Astrocyte of the cerebellum (primary cell): ENCODE measurements around the gene CDK19.

ENCODE experiments used
- DNase-seq: peaks from one replicate; pipeline ENCODE4 v3.0.0-alpha.2; 2011; ENCODE audit warnings: low read depth
- H3K4me3 ChIP-seq: 2 replicates; pipeline ENCODE4 v1.5.1; 2011; ENCODE audit warnings: mild to moderate bottlenecking, low read depth, low read length, moderate library complexity
- CTCF ChIP-seq: IDR thresholded peaks from 2 replicates; pipeline ENCODE4 v1.5.1; 2012; ENCODE audit warnings: low read length, low read depth, moderate library complexity, mild to moderate bottlenecking; ENCODE audit errors: missing control alignments
- in situ Hi-C: cut with HindIII; loops from 2 replicates; pipeline ENCODE4 v1.10.0; 2017; ENCODE audit warnings: low sequenced_read_pairs

CDK19 gene

GRCh38 chr6:110800839-110801196 is 14.5 kb downstream of the CDK19 start:
- DNase-seq, result no peak
- no peak for TF ChIP-seq CTCF
- H3K4me3 ChIP-seq, result no peak overlapping the region
- in situ Hi-C loops, result no loop called here

GRCh38 chr6:110800196-110800838 is 15.0 kb downstream of the CDK19 start:
- in situ Hi-C loops, result no loop called here
- H3K4me3 ChIP-seq, result no peak overlapping the region
- no peak for TF ChIP-seq CTCF
- DNase-seq, result no peak

- no peak for DNase-seq
- in situ Hi-C loops, result no loop called here
- TF ChIP-seq CTCF, result no peak
- H3K4me3 ChIP-seq, result no peak overlapping the region
These were observed 15.6 kb downstream of the CDK19 start for GRCh38 chr6:110799655-110800054.

- TF ChIP-seq CTCF, result no peak
- no peak overlapping the region for H3K4me3 ChIP-seq
- no peak for DNase-seq
These were observed 16.1 kb downstream of the CDK19 start for GRCh38 chr6:110799189-110799588.

GRCh38 chr6:110795271-110795670 is 20.0 kb downstream of the CDK19 start:
- in situ Hi-C loops, result no loop called here

More at GRCh38 chr6:110799189-110799588, 16.1 kb downstream of the CDK19 start:
- in situ Hi-C loops, result no loop called here

GRCh38 chr6:110786696-110787095 is 28.6 kb downstream of the CDK19 start:
- no peak overlapping the region for H3K4me3 ChIP-seq
- in situ Hi-C loops, result no loop called here
- TF ChIP-seq CTCF, result no peak
- DNase-seq, result no peak

More at GRCh38 chr6:110795271-110795670, 20.0 kb downstream of the CDK19 start:
- TF ChIP-seq CTCF, result no peak
- no peak overlapping the region for H3K4me3 ChIP-seq
- DNase-seq, result no peak

- no peak overlapping the region for H3K4me3 ChIP-seq
- TF ChIP-seq CTCF, result no peak
- no peak for DNase-seq
- in situ Hi-C loops, result no loop called here
These were observed 29.0 kb downstream of the CDK19 start for GRCh38 chr6:110786271-110786670.
